ENCODE data around the gene RAB3IL1. TPM values are rescaled to one million over a fixed set of nuclear protein-coding genes. Genes with fewer than 3 reads are reported as not detected.
"Not testable (repeated sequence)": the region's sequence is repeated elsewhere in the genome, so short reads cannot be mapped to it uniquely, and the experiment has no call there.

The RAB3IL1 gene
- total and polyA plus RNA-seq, 2 donors = 13.0 to 30.6 TPM

DNA sequence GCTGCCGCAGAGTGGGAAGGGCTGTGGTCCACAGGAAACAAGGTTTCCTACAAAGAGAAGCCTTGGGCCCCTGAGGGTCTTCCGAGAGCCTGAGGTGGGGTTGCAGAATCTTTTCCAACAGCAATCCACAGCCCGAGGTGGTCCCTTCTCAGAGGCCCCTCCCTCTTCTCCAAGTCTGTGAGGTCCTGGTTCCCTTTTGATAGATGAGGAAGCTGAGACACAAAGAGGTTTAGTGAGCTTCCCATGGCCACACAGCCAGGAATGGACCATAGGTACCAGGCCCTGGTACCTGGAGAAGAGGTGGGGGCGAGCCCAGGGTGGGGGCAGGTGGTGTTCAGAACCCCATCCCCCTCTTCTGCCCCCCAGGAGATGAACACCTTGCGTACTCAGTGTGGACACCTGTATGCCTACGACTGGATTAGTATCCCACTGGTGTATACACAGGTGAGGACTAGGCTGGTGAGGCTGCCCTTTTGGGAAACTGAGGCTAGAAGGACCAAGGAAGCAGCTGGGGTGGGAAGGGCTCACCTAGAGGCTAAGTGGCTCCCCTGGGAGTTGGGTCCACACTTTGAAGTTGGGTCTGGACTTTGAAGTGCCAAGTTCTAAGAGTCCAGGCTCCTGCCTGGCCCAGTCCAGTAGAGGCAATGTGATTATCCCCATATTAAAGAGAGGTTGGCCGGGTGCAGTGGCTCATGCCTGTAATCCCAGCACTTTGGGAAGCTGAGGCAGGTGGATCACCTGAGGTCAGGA lies 39.8 kb upstream of the RAB3IL1 start:
- 88% methylated on average over 7 of the region's 7 CpGs for WGBS
- H3K36me3 ChIP-seq (ENCODE audit: insufficient read depth) = no peaks in the 10 kb centered on the region
- no peak overlapping the region for H3K27ac ChIP-seq (ENCODE audit: low read depth)
- no peaks in the 10 kb centered on the region for H3K4me1 ChIP-seq (ENCODE audit: insufficient read depth)
- no peak for DNase-seq (ENCODE audit: extremely low spot score)
- no peak overlapping the region for H3K4me3 ChIP-seq (ENCODE audit: low read depth, low read length)

DNA sequence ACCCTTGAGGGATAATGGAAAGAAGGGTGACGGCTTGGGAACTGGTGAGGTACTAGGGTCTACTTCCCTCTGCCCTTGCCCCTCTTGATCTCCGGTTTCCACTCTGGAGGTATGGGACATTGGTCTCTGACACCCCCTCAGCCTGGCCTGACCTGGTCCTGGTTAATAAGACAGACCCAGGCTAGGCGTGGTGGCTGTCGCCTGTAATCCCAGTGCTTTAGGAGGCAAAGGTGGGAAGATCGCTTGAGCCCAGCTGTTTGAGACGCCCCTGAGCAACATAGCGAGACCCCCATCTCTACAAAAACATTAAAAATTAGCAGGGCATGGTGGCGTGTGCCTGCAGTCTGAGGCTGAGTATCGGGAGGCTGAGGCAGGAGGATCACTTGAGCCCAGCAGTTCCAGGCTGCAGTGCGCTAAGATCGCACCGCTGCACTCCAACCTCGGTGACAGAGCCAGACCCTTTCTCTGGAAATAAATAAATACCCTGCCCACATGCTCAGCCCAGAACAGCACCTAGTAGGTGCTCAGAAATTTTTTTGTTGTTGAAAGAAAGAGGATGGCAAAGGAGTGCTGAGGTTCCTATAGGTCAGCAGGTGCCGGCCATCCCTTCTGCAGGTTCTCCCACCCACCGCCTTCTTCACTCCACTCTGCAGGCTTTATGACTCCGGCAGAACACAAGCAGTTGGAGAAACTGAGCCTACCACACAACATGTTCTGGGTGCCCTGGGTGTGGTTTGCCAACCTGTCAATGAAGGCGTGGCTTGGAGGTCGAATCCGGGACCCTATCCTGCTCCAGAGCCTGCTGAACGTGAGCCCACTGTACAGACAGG lies 39.0 kb upstream of the RAB3IL1 start:
- Histone ChIP-seq H3K27ac (ENCODE audit: low read depth) (no peak overlapping the region), H3K36me3 (ENCODE audit: insufficient read depth) (no peaks in the 10 kb centered on the region), H3K4me3 (ENCODE audit: low read depth, low read length) (no peak overlapping the region), H3K4me1 (ENCODE audit: insufficient read depth) (no peaks in the 10 kb centered on the region)
- WGBS = 95% methylated on average over 20 of the region's 20 CpGs
- DNase-seq (ENCODE audit: extremely low spot score) = no peak

DNA sequence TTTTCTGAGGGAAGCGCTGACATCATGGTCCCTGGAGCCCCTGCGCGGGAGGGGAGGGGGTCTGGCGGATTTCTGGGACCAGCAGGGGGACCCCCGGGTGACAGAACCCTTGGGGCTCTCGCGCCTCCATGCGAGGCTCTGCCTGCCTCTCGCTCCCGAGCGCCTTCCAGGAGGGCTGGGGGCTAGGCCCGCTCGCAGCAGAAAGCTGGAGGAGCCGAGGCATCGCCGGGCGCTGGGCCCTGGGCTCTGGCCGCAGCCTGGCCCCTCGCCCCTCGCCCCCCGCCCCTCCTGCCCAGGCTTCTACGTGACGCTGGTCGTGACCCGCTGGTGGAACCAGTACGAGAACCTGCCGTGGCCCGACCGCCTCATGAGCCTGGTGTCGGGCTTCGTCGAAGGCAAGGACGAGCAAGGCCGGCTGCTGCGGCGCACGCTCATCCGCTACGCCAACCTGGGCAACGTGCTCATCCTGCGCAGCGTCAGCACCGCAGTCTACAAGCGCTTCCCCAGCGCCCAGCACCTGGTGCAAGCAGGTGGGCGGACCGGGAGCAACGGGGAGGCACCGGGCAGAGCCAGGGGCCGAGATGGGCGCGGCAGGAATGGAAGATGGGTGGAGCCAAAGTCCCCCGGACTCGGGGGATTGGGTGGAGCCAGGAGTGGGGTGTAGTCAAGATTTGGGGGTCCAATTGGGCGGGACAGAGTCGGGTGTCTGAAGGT lies 38.2 kb upstream of the RAB3IL1 start:
- no peaks in the 10 kb centered on the region for H3K36me3 ChIP-seq (ENCODE audit: insufficient read depth)
- peak overlapping the region; percentile 33 for H3K4me3 ChIP-seq (ENCODE audit: low read depth, low read length)
- no peak for DNase-seq (ENCODE audit: extremely low spot score)

DNA sequence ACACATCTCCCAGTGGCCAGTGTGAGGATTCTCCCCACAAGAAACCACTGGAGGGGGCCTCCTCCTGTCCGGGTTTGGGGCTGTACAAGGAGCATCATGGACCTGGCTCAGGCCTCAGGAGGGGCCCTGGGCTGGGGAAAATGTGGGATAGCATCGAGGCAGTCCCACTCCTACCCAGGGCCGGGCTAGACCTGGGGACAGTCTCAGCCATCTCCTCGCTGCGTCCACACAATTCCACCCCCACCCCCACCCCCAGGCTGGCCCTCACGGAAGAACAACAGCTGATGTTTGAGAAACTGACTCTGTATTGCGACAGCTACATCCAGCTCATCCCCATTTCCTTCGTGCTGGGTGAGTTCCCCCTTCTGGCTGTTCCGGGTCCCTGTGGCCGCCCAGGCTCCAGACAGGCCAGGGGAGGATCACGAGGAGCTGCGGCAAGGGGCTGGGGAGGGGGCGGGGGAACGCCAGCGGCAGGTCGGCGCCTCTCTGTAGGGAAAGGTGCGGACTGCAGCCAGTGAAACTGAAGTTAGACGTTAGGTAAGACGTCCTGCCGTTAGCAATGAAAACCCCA lies 37.6 kb upstream of the RAB3IL1 start:
- H3K4me3 ChIP-seq (ENCODE audit: low read depth, low read length) = peak overlapping the region; percentile 33

More for the DNA sequence above, 38.2 kb upstream of the RAB3IL1 start:
- Histone ChIP-seq H3K27ac (ENCODE audit: low read depth) (peak overlapping the region; percentile 66), H3K4me1 (ENCODE audit: insufficient read depth) (no peaks in the 10 kb centered on the region)
- WGBS = 5% methylated on average over 56 of the region's 56 CpGs

DNA sequence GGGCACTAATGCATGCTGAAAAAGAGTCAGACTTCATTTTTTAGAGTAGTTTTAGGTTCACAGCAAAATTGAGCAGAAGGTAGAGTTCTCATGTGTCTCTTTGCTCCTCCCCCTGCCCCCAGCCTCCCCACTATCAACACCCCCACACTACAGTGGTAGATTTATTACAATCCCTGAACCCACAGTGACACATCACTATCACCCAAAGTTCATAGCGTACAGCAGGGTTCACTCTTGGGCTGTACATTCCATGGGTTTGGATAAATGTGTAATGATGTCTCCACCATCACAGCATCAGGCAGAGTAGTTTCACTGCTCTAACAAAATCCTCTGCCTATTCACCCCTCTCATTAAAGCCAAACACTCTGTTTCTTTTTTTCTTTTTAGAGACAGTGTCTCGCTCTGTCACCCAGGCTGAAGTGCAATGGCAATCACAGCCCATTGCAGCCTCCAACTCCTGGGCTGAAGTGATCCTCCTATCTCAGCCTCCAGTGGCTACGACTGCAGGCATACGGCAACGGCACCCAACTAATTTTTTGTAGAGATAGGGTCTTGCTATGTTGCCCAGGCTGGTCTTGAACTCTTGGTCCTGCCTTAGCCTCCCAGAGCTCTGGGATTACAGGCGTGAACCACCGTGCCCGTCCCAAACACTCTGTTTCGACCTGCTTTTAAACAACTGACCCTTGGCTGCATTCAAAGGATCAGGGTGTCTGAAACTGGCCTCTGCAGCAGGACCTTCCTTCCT lies 36.9 kb upstream of the RAB3IL1 start:
- Histone ChIP-seq H3K27ac (ENCODE audit: low read depth) (peak overlapping the region; percentile 51), H3K36me3 (ENCODE audit: insufficient read depth) (no peaks in the 10 kb centered on the region), H3K4me1 (ENCODE audit: insufficient read depth) (no peaks in the 10 kb centered on the region), H3K4me3 (ENCODE audit: low read depth, low read length) (no peak overlapping the region)
- no peak for DNase-seq (ENCODE audit: extremely low spot score)
- 92% methylated on average over 9 of the region's 9 CpGs for WGBS

More for the DNA sequence above, 37.6 kb upstream of the RAB3IL1 start:
- H3K4me1 ChIP-seq (ENCODE audit: insufficient read depth) = no peaks in the 10 kb centered on the region
- H3K36me3 ChIP-seq (ENCODE audit: insufficient read depth) = no peaks in the 10 kb centered on the region
- DNase-seq (ENCODE audit: extremely low spot score) = no peak
- peak overlapping the region; percentile 66 for H3K27ac ChIP-seq (ENCODE audit: low read depth)
- WGBS = 6% methylated on average over 21 of the region's 21 CpGs

DNA sequence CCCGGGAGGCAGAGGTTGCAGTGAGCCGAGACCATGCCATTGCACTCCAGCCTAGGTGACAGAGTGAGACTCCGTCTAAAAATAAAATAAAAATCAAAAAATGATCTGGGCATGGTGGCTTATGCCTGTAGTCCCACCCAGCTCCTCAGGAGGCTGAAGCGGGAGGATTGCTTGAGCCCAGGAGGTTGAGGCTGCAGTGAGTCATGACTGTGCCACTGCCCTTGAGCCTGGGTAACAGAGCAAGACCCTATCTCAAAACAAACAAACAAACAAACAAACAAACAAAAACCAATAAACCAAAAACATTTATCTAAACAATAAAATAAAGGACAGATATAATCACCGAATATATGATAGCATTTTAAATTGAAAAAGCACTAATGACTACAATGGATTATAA lies 36.3 kb upstream of the RAB3IL1 start:
- not testable (repeated sequence) for H3K27ac ChIP-seq (ENCODE audit: low read depth); H3K4me1 ChIP-seq (ENCODE audit: insufficient read depth); DNase-seq (ENCODE audit: extremely low spot score); H3K36me3 ChIP-seq (ENCODE audit: insufficient read depth); H3K4me3 ChIP-seq (ENCODE audit: low read depth, low read length)
- 96% methylated on average over 5 of the region's 5 CpGs for WGBS

DNA sequence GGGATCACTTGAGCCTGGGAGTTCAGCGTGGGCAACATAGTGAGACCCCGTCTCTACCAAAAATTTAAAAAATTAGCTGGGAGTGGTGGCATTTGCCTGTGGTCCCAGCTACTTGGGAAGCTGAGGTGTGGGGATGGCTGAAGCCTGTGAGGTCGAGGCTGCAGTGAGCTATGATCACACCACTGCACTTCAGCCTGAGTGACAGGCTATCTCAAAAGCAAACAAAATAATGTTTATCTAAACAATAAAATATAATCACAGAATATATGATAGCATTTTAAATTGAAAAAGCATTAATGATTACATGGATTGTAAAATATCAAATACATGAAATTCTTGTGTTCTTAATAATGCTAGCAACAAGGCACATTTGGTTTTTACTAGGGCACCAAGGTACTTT lies 35.5 kb upstream of the RAB3IL1 start:
- WGBS = 93% methylated on average over 3 of the region's 3 CpGs
- H3K4me3 ChIP-seq (ENCODE audit: low read depth, low read length) = no peak overlapping the region
- no peak overlapping the region for H3K27ac ChIP-seq (ENCODE audit: low read depth)

DNA sequence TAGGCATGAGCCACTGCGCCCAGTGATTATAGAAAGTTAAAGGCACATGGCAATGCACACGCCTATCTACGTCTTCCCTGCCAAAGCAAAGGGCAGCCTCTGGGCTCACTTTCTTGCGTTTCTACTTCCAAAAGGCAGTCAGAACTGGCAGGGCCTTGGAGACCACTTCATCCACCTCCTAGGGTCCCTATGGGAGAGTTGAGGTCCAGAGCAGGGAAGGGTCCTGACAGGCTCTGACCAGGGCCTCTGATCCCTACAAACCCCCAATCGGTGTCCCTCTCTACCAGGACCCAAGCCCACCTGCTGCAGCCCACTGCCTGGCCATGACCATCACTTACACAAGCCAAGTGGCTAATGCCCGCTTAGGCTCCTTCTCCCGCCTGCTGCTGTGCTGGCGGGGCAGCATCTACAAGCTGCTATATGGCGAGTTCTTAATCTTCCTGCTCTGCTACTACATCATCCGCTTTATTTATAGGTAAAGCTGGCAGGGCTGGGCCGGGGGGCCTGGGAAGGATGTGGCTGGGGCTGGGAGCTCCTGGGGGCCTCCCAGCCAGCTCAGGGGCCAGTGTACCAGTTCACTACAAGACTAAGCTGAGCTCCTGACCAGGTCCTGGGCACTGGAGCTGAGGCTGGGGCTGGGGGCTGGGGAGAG lies 34.2 kb upstream of the RAB3IL1 start:
- Histone ChIP-seq H3K27ac (ENCODE audit: low read depth) (no peak overlapping the region), H3K36me3 (ENCODE audit: insufficient read depth) (no peaks in the 10 kb centered on the region), H3K4me3 (ENCODE audit: low read depth, low read length) (no peak overlapping the region), H3K4me1 (ENCODE audit: insufficient read depth) (no peaks in the 10 kb centered on the region)
- DNase-seq (ENCODE audit: extremely low spot score) = no peak
- WGBS = 92% methylated on average over 11 of the region's 11 CpGs

More for the DNA sequence above, 35.5 kb upstream of the RAB3IL1 start:
- H3K36me3 ChIP-seq (ENCODE audit: insufficient read depth) = no peaks in the 10 kb centered on the region
- no peaks in the 10 kb centered on the region for H3K4me1 ChIP-seq (ENCODE audit: insufficient read depth)
- DNase-seq (ENCODE audit: extremely low spot score) = no peak

DNA sequence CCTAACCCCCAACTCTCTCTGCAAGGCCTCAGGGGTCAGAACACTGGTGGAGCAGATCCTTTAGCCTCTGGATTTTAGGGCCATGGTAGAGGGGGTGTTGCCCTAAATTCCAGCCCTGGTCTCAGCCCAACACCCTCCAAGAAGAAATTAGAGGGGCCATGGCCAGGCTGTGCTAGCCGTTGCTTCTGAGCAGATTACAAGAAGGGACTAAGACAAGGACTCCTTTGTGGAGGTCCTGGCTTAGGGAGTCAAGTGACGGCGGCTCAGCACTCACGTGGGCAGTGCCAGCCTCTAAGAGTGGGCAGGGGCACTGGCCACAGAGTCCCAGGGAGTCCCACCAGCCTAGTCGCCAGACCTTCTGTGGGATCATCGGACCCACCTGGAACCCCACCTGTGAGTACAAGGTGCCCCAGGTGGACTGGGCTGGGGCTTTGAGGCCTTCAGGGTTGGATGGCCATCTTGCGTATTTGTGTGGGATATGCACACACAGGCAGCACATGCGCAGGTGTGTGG lies 32.7 kb upstream of the RAB3IL1 start, which contains the start of gene BEST1:
TSS of gene BEST1 (plus strand) at position 317 of the 513 bp plus-strand sequence. CDS start 1,456 bp downstream, outside the sequence.
- Histone ChIP-seq H3K27ac (ENCODE audit: low read depth) (no peak within 1 kb of the TSS), H3K36me3 (ENCODE audit: insufficient read depth) (no peaks in the 10 kb centered on the region), H3K4me1 (ENCODE audit: insufficient read depth) (no peaks in the 10 kb centered on the region), H3K4me3 (ENCODE audit: low read depth, low read length) (no peak within 1 kb of the TSS)
- WGBS = 87% methylated on average over 8 of the region's 8 CpGs
- DNase-seq (ENCODE audit: extremely low spot score) = no peak

DNA sequence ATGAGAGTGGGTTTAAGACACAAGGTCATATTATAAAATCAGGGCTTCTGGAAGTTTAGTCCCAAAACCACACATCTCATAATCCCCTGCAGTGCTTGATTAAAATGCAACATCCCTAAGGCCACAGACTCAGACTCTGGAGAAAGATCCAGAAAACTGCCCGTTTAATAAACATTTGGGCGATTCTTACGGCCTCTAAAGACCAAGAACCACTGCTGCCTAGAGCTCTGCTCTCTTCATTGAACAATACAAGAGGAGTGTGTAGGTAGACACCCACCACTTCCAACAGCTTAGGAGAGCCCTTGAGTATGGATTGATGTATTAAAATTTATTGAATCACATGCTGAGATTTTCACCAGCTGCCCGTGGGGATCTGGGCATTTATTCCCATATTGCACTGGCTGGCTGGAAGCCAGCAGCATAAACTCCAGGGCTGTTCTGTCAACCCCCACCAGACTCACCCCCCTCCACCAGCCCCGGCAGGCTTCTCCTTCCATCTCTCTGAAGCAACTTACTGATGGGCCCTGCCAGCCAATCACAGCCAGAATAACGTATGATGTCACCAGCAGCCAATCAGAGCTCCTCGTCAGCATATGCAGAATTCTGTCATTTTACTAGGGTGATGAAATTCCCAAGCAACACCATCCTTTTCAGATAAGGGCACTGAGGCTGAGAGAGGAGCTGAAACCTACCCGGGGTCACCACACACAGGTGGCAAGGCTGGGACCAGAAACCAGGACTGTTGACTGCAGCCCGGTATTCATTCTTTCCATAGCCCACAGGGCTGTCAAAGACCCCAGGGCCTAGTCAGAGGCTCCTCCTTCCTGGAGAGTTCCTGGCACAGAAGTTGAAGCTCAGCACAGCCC lies 32.0 kb upstream of the RAB3IL1 start:
- 25% methylated on average over 9 of the region's 9 CpGs for WGBS
- no peak overlapping the region for H3K4me3 ChIP-seq (ENCODE audit: low read depth, low read length)
- H3K36me3 ChIP-seq (ENCODE audit: insufficient read depth) = no peaks in the 10 kb centered on the region
- no peak overlapping the region for H3K27ac ChIP-seq (ENCODE audit: low read depth)
- H3K4me1 ChIP-seq (ENCODE audit: insufficient read depth) = no peaks in the 10 kb centered on the region
- peak; percentile 79 for DNase-seq (ENCODE audit: extremely low spot score)

DNA sequence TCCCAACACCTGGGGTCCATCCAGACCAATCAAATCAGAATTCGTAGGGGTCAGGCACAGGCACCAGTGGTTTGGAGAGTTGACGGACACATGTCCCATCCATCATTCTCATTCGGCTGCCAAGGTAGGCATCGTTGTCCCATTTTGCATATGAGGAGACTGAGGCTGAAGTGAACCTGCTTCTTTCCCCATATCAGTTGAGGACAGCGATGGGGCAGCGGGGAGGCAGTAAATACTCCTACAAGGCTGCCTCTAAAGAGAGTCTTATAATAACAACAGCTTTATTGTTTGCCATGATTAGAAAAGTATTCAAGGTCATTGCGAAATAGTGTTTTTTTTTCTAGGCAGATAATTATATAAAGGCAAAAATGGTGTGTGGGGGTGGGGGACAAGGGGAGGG lies 31.1 kb upstream of the RAB3IL1 start:
- Histone ChIP-seq H3K36me3 (ENCODE audit: insufficient read depth) (no peaks in the 10 kb centered on the region), H3K27ac (ENCODE audit: low read depth) (no peak overlapping the region), H3K4me1 (ENCODE audit: insufficient read depth) (no peaks in the 10 kb centered on the region), H3K4me3 (ENCODE audit: low read depth, low read length) (no peak overlapping the region)
- WGBS = 88% methylated on average over 7 of the region's 7 CpGs
- DNase-seq (ENCODE audit: extremely low spot score) = no peak

All from urinary bladder (tissue), 4 donors.